HG02973 (cell line): ENCODE results near the gene MED13L.

Experiments used
- ATAC-seq: cut with Tn5 transposase; IDR thresholded peaks from one replicate; pipeline ENCODE4 v1.9.1; 2021; ENCODE audit warnings: moderate library complexity; ENCODE audit not compliant: unreplicated experiment

The MED13L gene

DNA sequence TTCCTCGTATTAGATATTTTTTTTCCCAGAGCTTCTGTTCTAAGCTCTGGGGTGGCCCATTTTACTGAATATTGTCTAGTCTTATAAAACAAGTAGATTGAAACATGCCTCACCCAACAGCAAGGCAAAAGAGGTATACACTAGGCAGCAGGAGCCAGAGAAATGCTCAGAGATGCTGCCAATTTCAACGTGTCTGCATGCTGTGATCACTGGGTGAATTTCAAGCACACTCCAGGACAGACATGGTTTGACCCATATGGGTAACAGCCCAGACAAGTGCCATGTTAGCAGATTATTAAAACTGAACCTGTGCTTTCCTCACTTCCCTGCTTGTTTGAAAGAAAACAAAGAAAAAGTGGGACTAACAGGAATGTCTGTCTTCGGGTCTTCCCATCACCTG is 321.3 kb downstream of the MED13L start:
- no peak for ATAC-seq

GRCh38 chr12:115953450-115953849 is 324.0 kb downstream of the MED13L start:
- ATAC-seq, result no peak

DNA sequence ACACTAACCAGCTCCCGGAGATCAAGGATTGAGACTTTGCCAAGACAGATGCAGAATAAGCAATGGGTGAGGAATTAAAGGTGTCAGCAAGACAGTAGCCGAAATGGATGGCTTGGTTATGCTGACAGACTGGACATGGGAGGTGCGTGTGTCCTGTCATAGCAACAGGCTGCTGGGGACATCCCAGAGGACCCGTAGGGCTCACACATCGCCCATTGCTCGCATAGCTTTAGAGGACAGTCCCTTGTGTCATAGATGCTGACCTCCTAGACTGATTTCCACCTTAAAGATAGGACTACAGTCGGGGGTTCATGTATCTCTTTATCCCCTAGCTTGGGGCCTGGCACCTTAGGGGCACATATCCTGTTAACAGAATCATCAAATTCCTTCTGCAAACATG is 324.5 kb downstream of the MED13L start:
- ATAC-seq, result no peak

DNA sequence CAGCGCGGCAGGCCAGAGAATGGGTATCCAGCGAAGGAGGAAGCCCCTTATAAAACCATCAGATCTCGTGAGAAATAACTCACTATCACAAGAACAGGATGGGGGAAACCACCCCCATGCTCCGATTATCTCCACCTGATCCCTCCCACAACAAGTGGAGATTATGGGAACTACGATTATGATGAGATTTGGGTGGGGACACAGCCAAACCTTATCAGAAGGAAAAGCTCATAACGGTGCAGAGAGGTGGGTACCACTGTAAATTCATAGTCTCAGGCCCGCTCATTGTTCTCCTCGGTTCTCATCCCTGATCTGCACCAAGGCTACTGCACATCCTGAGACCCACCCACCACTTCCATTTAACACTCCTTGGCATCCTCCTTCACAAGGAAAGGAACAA is 326.5 kb downstream of the MED13L start:
- ATAC-seq, result no peak

- no peak for ATAC-seq
Observed at GRCh38 chr12:115949675-115950074, 327.8 kb downstream of the MED13L start.

- no peak for ATAC-seq
Observed at GRCh38 chr12:115947696-115948062, 329.8 kb downstream of the MED13L start.

DNA sequence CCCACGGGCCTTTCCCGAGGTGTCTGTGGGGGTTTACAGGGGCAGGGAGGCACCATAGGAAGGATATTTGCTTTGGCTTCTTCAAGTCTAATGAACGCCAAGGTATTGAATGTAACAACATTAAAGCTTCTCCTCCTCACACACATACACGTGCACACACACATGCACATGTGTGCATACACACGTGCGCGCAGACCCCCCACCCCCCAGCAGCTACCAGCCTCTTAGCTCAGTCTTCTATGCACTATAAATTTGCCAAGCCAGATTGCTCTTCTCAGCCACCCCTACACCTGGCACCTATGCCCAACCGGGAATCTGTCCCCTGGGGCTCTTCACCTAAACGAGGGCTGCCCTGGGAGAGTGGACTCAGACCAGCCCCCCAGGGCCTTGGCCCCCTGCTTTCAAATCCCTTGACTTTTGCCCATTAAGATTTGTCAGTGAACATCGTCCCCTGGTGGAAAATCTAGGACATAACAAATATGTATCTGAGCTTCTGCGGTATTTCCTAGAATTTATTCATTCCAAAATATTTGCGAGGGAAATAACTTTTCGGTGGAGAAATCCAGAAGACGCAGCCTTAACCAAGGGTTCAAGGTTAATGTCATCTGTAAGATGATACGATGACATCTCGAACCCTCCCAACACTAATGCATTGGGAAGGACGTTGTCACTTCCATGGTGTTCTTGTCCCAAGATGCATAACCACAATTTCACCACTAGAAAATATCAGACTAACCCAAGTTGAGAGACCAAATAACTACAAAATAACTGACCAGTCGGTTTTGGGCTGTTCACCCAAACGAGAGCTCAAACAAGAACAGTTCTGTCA is 330.4 kb downstream of the MED13L start:
- ATAC-seq, result no peak

DNA sequence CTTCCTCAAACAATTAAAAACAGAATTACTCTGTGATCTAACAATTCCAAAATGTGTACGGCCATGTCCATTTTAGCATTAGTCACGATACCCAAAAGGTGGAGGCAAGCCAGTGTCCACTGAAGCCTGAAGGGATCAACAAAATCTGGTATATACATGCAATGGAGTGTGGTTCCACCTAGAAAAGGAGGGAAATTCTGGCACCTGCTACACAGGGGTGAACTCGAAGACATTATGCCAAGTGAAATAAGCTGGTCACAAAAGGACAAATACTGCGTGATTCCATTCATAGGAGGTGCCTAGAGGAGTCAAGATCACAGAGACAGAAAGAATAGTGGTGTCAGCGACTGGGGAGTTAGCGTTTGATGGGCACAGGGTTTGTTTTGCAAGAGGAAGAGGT is 331.4 kb downstream of the MED13L start:
- ATAC-seq, result no peak

- ATAC-seq, result no peak
Observed at GRCh38 chr12:115945491-115945885, 332.0 kb downstream of the MED13L start.

DNA sequence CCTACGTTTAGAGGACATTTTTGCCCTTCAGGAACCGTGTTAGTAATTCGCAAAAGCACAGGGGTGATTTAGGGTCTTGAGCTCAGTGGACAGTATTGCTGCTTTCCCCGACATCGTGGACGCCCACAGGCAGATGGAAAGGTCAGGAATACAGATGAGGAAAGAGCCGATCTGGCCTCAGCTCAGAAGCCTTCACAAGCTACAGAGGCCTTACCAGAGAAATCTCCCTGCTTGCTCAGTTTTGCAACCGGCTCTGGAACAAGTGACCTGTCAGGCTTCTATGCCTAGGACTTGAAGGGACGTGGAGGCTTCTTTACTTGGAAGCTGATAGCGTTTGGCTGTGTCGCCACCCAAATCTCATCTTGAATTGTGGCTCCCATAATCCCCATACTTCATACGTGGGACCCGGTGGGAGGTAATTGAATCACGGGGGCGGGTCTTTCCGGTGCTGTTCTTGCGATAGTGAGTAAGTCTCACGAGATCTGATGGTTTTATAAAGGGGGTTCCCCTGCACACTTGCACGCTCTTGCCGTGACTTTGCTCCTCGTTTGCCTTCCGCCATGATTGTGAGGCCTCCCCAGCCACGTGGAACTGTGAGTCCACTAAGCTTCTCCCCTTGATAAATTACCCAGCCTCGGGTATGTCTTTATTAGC is 332.5 kb downstream of the MED13L start:
- no peak for ATAC-seq

- no peak for ATAC-seq
Observed at GRCh38 chr12:115944392-115944742, 333.1 kb downstream of the MED13L start.

- no peak for ATAC-seq
Observed at GRCh38 chr12:115943630-115944391, 333.7 kb downstream of the MED13L start.

DNA sequence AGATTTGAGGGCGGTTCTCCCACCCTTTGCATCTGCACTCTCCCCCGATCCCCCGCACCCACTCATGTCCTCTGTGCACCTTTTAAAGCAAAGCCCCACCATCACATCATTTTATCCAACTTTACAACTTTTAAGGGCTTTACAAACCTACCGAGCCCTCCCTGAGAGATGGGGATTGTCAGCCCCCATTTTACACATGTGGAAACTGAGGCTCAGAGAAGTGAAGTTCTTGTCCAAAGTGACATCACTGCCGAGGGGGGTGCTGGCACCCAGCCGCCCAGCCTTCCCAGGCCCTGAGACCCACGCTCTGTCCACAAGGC is 334.2 kb downstream of the MED13L start:
- no peak for ATAC-seq

DNA sequence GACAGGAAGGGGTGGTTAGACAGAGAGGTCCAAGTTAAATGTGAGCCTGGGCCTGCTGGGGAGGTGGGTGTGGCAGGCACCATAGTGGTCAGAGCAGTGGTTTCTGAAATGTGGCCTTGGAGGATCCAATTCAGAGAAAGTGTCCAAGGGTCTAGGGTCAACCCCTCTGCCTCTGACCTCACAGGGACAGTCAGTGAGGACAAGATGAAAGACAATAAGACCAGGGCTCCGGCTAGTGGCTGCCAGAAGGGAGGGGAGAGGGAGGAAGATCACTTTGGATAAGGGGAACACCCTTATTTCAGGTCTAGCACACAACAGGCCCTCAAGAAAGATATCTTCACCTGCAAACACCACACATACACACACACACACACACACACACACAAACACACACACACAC is 335.1 kb downstream of the MED13L start:
- ATAC-seq, result no peak

- no peak for ATAC-seq
Observed at GRCh38 chr12:115941362-115941761, 336.1 kb downstream of the MED13L start.

- ATAC-seq, result no peak
Observed at GRCh38 chr12:115938794-115939377, 338.6 kb downstream of the MED13L start.

DNA sequence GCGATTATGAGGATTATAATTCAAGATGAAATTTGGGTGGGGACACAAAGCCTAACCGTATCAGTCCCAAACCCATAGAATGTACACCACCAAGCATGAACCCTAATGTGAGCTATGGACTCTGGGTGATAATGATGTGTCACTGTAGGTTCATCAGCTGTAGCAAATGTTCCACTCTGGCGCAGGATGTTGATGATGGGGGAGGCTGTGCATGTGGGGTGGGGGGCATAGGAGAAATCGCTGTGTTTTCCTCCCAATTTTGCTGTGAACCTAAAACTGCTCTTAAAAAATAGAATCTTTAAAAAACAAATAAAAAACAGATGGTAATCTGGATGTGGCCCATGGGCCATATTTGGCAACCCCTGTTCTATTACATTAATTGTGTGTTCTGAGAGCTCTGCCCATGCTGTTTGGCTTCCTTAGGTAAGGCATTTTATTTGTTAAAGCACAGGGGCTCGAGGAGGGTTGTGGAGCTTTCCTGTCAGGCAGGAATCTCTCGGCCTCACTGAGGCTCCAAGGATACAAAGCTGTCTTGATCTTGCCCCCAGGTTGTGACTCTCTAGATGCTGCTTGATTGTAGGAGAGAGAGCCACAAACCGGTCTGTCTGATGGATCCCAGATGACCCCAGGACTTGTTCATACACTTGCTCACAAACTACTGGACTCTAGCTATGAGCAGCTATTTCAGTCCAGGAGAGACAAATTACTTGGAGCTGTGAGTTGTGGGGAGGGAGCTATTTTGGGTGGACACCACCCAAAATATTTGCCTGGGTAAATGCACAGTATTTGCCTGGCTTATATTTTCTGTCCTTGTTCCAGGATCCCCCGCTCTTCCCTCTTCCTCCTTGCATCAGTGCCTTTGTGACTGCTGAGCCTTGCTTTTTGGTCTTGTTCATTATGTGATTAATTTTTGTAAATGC is 340.2 kb downstream of the MED13L start:
- no peak for ATAC-seq

- ATAC-seq, result no peak
Observed at GRCh38 chr12:115934877-115935276, 342.6 kb downstream of the MED13L start.

DNA sequence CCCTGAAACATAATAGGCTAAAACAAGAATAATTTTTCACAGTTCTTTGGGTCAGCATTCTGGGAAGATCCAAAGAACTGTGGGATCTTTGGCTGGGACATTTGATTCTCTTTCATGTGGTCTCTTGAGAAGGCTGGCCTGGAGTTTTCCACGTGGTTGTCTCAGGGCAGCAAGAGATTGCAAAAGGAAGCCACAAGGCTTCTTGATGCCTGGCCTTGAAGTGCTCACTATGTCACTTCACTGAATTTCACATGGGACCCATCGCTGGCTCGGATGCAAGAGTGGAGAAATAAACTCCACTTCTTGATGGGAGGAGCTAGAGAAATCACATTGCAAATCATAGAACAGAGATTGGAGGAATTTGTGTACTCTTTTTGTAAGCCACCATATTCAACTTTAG is 343.4 kb downstream of the MED13L start:
- ATAC-seq, result no peak

DNA sequence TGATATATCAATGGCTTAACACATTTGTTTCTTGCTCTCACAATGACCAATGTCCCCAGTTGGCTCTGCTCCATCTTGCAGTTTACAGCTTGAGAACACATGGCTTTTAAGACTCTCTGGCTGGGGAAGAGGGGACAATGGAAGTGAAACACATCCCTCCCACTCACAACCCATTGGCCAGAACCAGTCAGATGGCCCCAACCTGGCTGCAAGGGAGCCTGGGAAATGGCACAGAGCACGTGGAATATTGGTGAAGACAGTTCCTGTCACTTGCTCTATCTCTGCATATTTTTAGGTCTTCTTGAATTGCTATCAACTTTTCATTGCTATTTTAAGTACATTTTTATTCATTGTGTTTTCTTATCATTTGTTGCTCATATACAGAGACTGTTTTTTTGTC is 345.4 kb downstream of the MED13L start:
- no peak for ATAC-seq

DNA sequence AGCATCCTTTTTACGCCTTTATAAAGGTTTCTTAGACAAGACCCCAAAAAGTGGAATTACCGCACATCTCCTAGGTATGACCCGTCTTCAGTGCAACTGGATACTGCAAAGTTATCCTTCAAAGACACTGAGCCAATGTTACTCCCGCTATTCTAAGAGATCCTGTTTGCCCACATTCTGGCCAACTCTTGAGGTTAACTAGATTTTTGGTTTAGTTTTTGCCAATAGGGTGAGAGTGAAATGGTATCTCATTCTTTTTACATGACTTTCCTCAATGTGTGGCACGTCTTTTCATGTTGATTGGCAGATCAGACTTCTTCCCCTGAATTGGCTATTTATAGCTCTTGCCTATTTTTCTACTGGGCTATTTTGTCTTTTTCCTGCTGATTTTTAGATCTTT is 347.2 kb downstream of the MED13L start:
- ATAC-seq, result no peak
